Measurements from ENCODE around the gene EPHA2. TPM values are rescaled to one million over a fixed set of nuclear protein-coding genes. Genes with fewer than 3 reads are reported as not detected.

The EPHA2 gene
- total and polyA plus RNA-seq, 2 experiments from 2014 or later = 7.5 to 51.2 TPM

DNA sequence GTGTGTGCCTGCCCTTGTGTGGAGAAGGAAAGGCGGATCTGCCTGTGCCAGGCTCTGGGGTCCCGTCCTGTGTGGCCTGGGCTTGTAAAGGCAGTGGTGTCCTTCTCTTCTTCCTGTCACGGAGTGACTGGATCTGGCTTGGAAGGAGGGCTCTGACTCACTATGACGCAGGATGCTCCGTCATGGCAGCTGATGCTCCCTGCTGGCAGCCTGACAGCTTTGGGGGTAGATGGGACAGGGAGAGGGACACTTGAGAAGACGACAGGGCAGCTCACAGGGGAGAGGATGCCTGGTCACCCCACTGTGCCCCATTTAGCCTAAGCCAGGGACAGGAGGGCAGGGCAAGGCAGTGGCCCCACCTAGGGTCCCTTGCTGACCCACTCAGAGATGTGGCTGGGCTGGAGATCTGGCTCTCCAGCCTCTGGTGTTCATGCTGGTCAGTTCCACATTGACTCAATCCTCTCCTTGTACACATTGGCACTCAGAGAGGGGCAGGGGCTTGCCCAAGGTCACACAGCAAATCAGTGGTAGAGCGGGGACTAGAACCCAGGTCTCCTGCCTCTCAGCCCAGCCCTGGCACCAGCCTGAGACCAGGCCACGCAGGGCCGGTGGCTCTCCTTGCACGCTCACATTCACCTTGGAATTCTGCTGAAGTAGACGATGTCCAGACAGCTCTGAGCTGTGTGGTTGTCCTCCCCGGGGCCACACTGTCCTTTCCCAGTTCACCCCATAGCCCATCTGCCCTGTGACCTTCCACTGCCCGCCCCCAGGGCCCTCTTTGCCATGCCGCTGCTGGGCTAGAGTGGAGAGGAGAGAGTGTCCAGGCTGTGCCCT is 79.6 kb downstream of the EPHA2 start:
- H3K27me3 Mint-ChIP-seq (ENCODE audit: insufficient read depth, low read depth, poor library complexity) = peaks cover 32% of the 10 kb centered on the region
- no peak overlapping the region for H3K27ac ChIP-seq (ENCODE audit: low read depth)
- TF ChIP-seq POLR2AphosphoS5 (IDR thresholded peaks at IDR 0.05; ENCODE audit: low read depth) = no peak
- TF ChIP-seq, protein P1, sequence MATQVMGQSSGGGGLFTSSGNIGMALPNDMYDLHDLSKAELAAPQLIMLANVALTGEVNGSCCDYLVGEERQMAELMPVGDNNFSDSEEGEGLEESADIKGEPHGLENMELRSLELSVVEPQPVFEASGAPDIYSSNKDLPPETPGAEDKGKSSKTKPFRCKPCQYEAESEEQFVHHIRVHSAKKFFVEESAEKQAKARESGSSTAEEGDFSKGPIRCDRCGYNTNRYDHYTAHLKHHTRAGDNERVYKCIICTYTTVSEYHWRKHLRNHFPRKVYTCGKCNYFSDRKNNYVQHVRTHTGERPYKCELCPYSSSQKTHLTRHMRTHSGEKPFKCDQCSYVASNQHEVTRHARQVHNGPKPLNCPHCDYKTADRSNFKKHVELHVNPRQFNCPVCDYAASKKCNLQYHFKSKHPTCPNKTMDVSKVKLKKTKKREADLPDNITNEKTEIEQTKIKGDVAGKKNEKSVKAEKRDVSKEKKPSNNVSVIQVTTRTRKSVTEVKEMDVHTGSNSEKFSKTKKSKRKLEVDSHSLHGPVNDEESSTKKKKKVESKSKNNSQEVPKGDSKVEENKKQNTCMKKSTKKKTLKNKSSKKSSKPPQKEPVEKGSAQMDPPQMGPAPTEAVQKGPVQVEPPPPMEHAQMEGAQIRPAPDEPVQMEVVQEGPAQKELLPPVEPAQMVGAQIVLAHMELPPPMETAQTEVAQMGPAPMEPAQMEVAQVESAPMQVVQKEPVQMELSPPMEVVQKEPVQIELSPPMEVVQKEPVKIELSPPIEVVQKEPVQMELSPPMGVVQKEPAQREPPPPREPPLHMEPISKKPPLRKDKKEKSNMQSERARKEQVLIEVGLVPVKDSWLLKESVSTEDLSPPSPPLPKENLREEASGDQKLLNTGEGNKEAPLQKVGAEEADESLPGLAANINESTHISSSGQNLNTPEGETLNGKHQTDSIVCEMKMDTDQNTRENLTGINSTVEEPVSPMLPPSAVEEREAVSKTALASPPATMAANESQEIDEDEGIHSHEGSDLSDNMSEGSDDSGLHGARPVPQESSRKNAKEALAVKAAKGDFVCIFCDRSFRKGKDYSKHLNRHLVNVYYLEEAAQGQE (IDR thresholded peaks at IDR 0.05; ENCODE audit: unreplicated experiment) = no peak
- no peak for TF ChIP-seq CREB1 (CRISPR knock-in tag; IDR thresholded peaks at IDR 0.05; ENCODE audit: low read depth)
- no peak for TF ChIP-seq NANOG (IDR thresholded peaks at IDR 0.05; ENCODE audit: borderline replicate concordance)
- TF ChIP-seq, protein P2, sequence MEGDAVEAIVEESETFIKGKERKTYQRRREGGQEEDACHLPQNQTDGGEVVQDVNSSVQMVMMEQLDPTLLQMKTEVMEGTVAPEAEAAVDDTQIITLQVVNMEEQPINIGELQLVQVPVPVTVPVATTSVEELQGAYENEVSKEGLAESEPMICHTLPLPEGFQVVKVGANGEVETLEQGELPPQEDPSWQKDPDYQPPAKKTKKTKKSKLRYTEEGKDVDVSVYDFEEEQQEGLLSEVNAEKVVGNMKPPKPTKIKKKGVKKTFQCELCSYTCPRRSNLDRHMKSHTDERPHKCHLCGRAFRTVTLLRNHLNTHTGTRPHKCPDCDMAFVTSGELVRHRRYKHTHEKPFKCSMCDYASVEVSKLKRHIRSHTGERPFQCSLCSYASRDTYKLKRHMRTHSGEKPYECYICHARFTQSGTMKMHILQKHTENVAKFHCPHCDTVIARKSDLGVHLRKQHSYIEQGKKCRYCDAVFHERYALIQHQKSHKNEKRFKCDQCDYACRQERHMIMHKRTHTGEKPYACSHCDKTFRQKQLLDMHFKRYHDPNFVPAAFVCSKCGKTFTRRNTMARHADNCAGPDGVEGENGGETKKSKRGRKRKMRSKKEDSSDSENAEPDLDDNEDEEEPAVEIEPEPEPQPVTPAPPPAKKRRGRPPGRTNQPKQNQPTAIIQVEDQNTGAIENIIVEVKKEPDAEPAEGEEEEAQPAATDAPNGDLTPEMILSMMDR (conservative IDR thresholded peaks at IDR 0.05; ENCODE audit: low read depth in 2 of 2) = no peak
- TF ChIP-seq STAT1 (IDR thresholded peaks at IDR 0.05; ENCODE audit: unreplicated experiment) = no peak
- TF ChIP-seq, protein P3, sequence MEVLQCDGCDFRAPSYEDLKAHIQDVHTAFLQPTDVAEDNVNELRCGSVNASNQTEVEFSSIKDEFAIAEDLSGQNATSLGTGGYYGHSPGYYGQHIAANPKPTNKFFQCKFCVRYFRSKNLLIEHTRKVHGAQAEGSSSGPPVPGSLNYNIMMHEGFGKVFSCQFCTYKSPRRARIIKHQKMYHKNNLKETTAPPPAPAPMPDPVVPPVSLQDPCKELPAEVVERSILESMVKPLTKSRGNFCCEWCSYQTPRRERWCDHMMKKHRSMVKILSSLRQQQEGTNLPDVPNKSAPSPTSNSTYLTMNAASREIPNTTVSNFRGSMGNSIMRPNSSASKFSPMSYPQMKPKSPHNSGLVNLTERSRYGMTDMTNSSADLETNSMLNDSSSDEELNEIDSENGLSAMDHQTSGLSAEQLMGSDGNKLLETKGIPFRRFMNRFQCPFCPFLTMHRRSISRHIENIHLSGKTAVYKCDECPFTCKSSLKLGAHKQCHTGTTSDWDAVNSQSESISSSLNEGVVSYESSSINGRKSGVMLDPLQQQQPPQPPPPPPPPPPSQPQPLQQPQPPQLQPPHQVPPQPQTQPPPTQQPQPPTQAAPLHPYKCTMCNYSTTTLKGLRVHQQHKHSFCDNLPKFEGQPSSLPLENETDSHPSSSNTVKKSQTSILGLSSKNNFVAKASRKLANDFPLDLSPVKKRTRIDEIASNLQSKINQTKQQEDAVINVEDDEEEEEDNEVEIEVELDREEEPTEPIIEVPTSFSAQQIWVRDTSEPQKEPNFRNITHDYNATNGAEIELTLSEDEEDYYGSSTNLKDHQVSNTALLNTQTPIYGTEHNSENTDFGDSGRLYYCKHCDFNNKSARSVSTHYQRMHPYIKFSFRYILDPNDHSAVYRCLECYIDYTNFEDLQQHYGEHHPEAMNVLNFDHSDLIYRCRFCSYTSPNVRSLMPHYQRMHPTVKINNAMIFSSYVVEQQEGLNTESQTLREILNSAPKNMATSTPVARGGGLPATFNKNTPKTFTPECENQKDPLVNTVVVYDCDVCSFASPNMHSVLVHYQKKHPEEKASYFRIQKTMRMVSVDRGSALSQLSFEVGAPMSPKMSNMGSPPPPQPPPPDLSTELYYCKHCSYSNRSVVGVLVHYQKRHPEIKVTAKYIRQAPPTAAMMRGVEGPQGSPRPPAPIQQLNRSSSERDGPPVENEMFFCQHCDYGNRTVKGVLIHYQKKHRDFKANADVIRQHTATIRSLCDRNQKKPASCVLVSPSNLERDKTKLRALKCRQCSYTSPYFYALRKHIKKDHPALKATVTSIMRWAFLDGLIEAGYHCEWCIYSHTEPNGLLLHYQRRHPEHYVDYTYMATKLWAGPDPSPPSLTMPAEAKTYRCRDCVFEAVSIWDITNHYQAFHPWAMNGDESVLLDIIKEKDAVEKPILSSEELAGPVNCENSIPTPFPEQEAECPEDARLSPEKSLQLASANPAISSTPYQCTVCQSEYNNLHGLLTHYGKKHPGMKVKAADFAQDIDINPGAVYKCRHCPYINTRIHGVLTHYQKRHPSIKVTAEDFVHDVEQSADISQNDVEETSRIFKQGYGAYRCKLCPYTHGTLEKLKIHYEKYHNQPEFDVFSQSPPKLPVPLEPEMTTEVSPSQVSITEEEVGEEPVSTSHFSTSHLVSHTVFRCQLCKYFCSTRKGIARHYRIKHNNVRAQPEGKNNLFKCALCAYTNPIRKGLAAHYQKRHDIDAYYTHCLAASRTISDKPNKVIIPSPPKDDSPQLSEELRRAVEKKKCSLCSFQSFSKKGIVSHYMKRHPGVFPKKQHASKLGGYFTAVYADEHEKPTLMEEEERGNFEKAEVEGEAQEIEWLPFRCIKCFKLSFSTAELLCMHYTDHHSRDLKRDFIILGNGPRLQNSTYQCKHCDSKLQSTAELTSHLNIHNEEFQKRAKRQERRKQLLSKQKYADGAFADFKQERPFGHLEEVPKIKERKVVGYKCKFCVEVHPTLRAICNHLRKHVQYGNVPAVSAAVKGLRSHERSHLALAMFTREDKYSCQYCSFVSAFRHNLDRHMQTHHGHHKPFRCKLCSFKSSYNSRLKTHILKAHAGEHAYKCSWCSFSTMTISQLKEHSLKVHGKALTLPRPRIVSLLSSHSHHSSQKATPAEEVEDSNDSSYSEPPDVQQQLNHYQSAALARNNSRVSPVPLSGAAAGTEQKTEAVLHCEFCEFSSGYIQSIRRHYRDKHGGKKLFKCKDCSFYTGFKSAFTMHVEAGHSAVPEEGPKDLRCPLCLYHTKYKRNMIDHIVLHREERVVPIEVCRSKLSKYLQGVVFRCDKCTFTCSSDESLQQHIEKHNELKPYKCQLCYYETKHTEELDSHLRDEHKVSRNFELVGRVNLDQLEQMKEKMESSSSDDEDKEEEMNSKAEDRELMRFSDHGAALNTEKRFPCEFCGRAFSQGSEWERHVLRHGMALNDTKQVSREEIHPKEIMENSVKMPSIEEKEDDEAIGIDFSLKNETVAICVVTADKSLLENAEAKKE (CRISPR knock-in tag; IDR thresholded peaks at IDR 0.05) = no peak
- no peaks in the 10 kb centered on the region for H3K79me2 ChIP-seq (replicated peaks; ENCODE audit: insufficient read depth)
- H4K20me1 ChIP-seq (replicated peaks; ENCODE audit: insufficient read depth) = 0 out of 2 replicates have a peak, but pooled peaks cover 3% of the 10 kb centered on the region
- H3K27me3 ChIP-seq (ENCODE audit: insufficient read depth) = peaks cover 45% of the 10 kb centered on the region
- ATAC-seq = no peak
- H3K27ac Mint-ChIP-seq = no peak overlapping the region
- H3F3A ChIP-seq (replicated peaks; ENCODE audit: low read depth) = no peaks in the 10 kb centered on the region
- H3K36me3 ChIP-seq (ENCODE audit: insufficient read depth) = no peaks in the 10 kb centered on the region
- no peak for DNase-seq (ENCODE audit: low spot score)
- H3K9me2 ChIP-seq (ENCODE audit: insufficient read depth) = no peaks in the 10 kb centered on the region
- no peaks in the 10 kb centered on the region; the same call in 2 of the 3 replicates for H3K9me3 Mint-ChIP-seq
- H3K4me3 ChIP-seq = no peak overlapping the region
- no peak overlapping the region for H3K4me3 Mint-ChIP-seq
- no peak overlapping the region for H2AFZ ChIP-seq
- H3K4me1 ChIP-seq (ENCODE audit: insufficient read depth) = peaks cover 6% of the 10 kb centered on the region; the same call in 1 of the 2 replicates
- no peaks in the 10 kb centered on the region for H3K36me3 Mint-ChIP-seq (ENCODE audit: low read depth)
- no peak overlapping the region for H3K4me2 ChIP-seq
- peaks cover 13% of the 10 kb centered on the region for H3K4me1 Mint-ChIP-seq

Measured in GM23338 (cell line).